KOPT-K1 (cell line): ENCODE results near the gene SUMO2.
"Not testable (repeated sequence)": the region's sequence is repeated elsewhere in the genome, so short reads cannot be mapped to it uniquely, and the experiment has no call there.

ENCODE experiments used
- H3K27ac ChIP-seq: fragments of 200-600 bp; sonication (generic); 2 replicates; pipeline ENCODE4 v1.5.1; 2016; ENCODE audit warnings: antibody characterized with exemption, mild to moderate bottlenecking, low read depth, low read length; ENCODE audit not compliant: poor library complexity, severe bottlenecking
- H3K36me3 ChIP-seq: fragments of 200-600 bp; sonication (generic); 2 replicates; pipeline ENCODE4 v1.5.1; 2017; ENCODE audit warnings: antibody characterized with exemption, mild to moderate bottlenecking, low read length, moderate library complexity; ENCODE audit not compliant: insufficient read depth
- H3K9me3 ChIP-seq: fragments of 200-600 bp; sonication (generic); 2 replicates; pipeline ENCODE4 v1.5.1; 2017; ENCODE audit warnings: antibody characterized with exemption, low read length, mild to moderate bottlenecking; ENCODE audit not compliant: insufficient read depth, poor library complexity, severe bottlenecking

The SUMO2 gene

GRCh38 chr17:75138519-75138918 is 44.2 kb downstream of the SUMO2 start:
- Histone ChIP-seq H3K36me3 (peaks cover 94% of the 10 kb centered on the region), H3K27ac (no peak overlapping the region), H3K9me3 (no peaks in the 10 kb centered on the region)

- peaks cover 86% of the 10 kb centered on the region for H3K36me3 ChIP-seq
- H3K27ac ChIP-seq, H3K9me3 ChIP-seq: not testable (repeated sequence)
These were observed 45.0 kb downstream of the SUMO2 start for GRCh38 chr17:75137762-75138161.

GRCh38 chr17:75135946-75136345 is 46.8 kb downstream of the SUMO2 start:
- Histone ChIP-seq H3K27ac (no peak overlapping the region), H3K36me3 (peaks cover 69% of the 10 kb centered on the region), H3K9me3 (no peaks in the 10 kb centered on the region)

GRCh38 chr17:75135452-75135851 is 47.3 kb downstream of the SUMO2 start:
- Histone ChIP-seq H3K36me3 (peaks cover 65% of the 10 kb centered on the region), H3K9me3 (no peaks in the 10 kb centered on the region), H3K27ac (no peak overlapping the region)

- H3K27ac ChIP-seq, H3K9me3 ChIP-seq: not testable (repeated sequence)
- H3K36me3 ChIP-seq, result peaks cover 64% of the 10 kb centered on the region
These were observed 49.0 kb downstream of the SUMO2 start for GRCh38 chr17:75133607-75134347.

- Histone ChIP-seq H3K36me3 (peaks cover 62% of the 10 kb centered on the region), H3K9me3 (no peaks in the 10 kb centered on the region), H3K27ac (no peak overlapping the region)
These were observed 49.8 kb downstream of the SUMO2 start for GRCh38 chr17:75133001-75133400.

- H3K9me3 ChIP-seq, result not testable (repeated sequence)
- Histone ChIP-seq H3K36me3 (peaks cover 56% of the 10 kb centered on the region), H3K27ac (peak overlapping the region; percentile 88)
These were observed 50.5 kb downstream of the SUMO2 start for GRCh38 chr17:75132018-75133000.

- Histone ChIP-seq H3K9me3 (no peaks in the 10 kb centered on the region), H3K27ac (peak within 1 kb of the TSS; percentile 88), H3K36me3 (peaks cover 47% of the 10 kb centered on the region)
These were observed 51.3 kb downstream of the SUMO2 start, which contains the start of gene NT5C for GRCh38 chr17:75131278-75132017. NT5C (minus strand) TSS chr17:75131742; CDS start chr17:75131707, 35 bp downstream.

GRCh38 chr17:75130632-75131277 is 52.0 kb downstream of the SUMO2 start:
- Histone ChIP-seq H3K9me3 (no peaks in the 10 kb centered on the region), H3K36me3 (peaks cover 40% of the 10 kb centered on the region), H3K27ac (peak overlapping the region; percentile 88)

- Histone ChIP-seq H3K36me3 (peaks cover 36% of the 10 kb centered on the region), H3K27ac (no peak overlapping the region), H3K9me3 (no peaks in the 10 kb centered on the region)
These were observed 52.6 kb downstream of the SUMO2 start for GRCh38 chr17:75130059-75130631.

- Histone ChIP-seq H3K9me3 (no peaks in the 10 kb centered on the region), H3K36me3 (peaks cover 35% of the 10 kb centered on the region), H3K27ac (no peak overlapping the region)
These were observed 53.2 kb downstream of the SUMO2 start for GRCh38 chr17:75129576-75129975.

- H3K36me3 ChIP-seq, result peaks cover 29% of the 10 kb centered on the region
- no peak overlapping the region for H3K27ac ChIP-seq
- H3K9me3 ChIP-seq, result no peaks in the 10 kb centered on the region
These were observed 53.9 kb downstream of the SUMO2 start for GRCh38 chr17:75128694-75129505.

GRCh38 chr17:75127936-75128335 is 54.8 kb downstream of the SUMO2 start:
- H3K27ac ChIP-seq, H3K9me3 ChIP-seq: not testable (repeated sequence)
- peaks cover 29% of the 10 kb centered on the region for H3K36me3 ChIP-seq
